NCI-H510A (cell line): ENCODE results near the gene ITGA2.
"Not testable (repeated sequence)": the region's sequence is repeated elsewhere in the genome, so short reads cannot be mapped to it uniquely, and the experiment has no call there.

Experiments
- DNase-seq: peaks from one replicate; lab custom pipeline; 2025; lab: John Stamatoyannopoulos, UW

The ITGA2 gene

GRCh38 chr5:52989025-52989780 is at the start of gene ITGA2:
Gene ITGA2 (plus strand): TSS chr5:52989352. CDS start chr5:52989469, 117 bp downstream.
- DNase-seq: peak; percentile 25

GRCh38 chr5:52943285-52943684 is 45.9 kb upstream of the ITGA2 start:
- DNase-seq: no peak

DNA sequence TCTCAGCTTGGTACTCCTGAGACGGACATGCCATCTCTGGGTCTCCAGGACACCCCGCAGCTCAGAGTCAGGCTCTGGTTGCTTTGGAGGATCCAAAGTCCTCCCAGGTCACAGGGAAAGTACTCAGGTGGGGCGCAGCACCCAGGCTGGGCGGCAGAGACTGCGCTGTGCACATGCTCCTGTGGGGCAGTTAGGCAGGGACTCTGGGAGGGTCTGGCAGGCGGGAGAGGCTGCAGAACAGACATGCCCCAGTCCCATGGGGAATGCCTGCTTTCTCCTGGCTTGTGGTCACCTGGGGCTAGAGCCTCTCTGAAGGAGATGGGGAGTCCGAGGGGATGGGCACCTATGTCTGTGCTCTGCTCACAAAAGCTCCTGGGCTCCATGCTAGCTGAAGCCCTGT is 45.3 kb upstream of the ITGA2 start:
- DNase-seq: no peak

DNA sequence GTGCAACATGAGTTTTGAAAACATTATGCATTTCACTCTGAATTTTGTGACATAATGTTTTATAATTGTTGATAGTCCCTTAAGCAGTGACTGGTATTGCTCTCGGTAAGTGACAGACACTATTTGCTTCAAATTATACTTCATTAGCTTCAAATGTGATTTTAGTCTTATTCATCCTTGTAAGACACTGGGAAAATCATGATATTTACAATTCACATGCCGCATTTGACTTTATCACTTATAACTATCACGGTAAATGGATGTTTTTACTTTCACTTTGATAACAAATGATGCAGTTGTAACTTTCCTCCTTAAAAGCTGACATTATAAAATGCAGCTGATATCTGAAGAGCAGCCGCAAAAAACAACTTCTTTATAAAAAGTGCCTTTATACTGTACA is 44.1 kb upstream of the ITGA2 start:
- DNase-seq: no peak

DNA sequence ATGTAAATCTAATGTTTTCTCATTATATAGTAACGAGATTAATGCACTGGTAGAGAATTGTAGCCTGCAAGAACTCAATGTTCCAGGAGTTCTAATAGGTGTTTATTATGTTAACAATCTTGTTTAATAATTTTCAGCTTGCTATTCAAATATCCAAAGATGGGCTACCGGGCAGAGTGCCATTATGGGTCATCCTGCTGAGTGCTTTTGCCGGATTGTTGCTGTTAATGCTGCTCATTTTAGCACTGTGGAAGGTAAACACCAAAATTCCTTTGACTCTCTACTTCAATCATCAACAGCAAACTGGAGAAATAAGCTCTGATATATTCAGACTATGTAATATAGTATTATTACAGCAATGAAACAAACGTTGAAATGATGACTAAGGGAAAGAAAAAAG is 41.9 kb upstream of the ITGA2 start:
- no peak for DNase-seq

DNA sequence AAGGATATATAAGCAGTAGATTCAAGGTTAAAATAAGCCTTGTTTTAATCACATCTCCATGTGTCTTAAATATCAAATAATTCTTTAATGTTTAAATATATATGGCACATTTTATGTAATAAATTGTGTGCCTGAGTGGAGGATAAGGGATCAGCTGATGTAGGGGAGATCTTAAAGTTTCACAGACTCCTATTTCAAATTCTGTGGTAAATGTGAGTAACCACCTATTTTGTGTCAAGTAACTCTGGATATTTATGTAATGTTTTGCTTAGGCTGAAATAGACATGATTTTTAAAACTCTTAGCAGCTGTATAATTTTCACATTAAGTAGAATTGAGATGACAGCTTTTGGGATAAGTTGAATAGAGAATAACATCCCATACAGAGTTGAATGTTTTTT is 41.3 kb upstream of the ITGA2 start:
- no peak for DNase-seq

- DNase-seq: peak; percentile 9
These were observed 40.6 kb upstream of the ITGA2 start for GRCh38 chr5:52948418-52949076.

DNA sequence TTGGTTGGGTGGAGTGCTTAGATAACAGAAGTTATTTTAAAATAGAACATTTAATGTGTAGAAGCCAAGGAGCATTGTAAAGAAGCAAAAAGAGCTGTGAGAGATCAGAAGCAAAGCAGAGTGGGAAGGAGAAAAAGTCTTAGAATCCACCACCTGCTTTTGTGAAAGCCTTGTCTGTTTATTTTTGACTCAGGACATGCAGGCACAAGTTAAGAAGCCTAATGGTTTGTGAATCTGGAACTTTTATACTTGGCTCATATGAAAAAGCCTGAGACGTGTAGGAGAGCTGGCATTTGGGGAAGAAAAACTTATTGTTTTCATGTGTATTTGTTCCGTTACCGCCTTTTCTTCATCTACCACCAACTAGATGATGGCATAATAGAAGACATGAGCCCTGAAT is 38.5 kb upstream of the ITGA2 start:
- no peak for DNase-seq

DNA sequence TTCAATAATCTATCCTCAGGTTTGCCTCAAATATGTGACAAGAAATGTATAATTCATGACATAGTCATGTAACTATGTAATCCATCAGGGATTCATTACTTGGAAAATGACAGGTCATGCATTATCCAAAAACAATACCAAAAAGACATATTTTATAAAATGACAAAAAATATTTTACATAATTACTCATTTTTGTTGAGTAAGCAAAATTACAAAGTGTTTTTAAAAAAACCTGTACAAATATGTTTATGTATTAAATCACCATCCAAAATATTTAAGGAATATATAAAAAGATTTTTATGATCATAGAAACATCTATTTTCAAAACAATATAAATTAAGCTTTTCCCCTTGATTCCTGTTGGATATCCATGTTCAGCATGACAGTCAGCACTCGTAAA is 36.7 kb upstream of the ITGA2 start:
- no peak for DNase-seq

DNA sequence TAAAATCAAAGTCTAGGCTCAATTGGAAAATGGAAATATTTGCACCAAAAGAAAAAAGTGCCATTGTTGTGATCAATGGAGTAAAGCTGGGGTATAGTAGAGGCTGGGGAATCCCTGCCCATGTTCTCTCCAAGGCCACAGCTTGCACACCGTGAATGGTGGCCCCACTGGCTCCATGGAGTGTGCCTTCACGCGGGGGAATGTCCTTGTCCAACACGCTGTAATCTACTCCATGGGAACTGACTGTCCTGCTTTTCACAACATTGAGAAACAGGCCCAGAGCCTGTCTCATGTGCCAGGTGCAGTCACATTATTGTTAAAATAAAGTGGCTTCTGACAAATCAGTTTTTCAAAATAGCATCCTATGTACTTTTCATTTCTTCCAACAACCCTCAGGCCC is 33.1 kb upstream of the ITGA2 start:
- no peak for DNase-seq

- DNase-seq: no peak
These were observed 32.0 kb upstream of the ITGA2 start for GRCh38 chr5:52956915-52957747.

GRCh38 chr5:52961274-52961681 is 27.9 kb upstream of the ITGA2 start:
- DNase-seq: no peak

- no peak for DNase-seq
These were observed 25.5 kb upstream of the ITGA2 start for GRCh38 chr5:52963636-52964035.

GRCh38 chr5:52964138-52964537 is 25.0 kb upstream of the ITGA2 start:
- no peak for DNase-seq

GRCh38 chr5:52976157-52976556 is 13.0 kb upstream of the ITGA2 start:
- not testable (repeated sequence) for DNase-seq

- no peak for DNase-seq
These were observed 11.8 kb upstream of the ITGA2 start for GRCh38 chr5:52977264-52977897.

GRCh38 chr5:52981507-52981906 is 7.6 kb upstream of the ITGA2 start:
- DNase-seq: no peak

- DNase-seq: no peak
These were observed 5.2 kb upstream of the ITGA2 start for GRCh38 chr5:52983731-52984636.

DNA sequence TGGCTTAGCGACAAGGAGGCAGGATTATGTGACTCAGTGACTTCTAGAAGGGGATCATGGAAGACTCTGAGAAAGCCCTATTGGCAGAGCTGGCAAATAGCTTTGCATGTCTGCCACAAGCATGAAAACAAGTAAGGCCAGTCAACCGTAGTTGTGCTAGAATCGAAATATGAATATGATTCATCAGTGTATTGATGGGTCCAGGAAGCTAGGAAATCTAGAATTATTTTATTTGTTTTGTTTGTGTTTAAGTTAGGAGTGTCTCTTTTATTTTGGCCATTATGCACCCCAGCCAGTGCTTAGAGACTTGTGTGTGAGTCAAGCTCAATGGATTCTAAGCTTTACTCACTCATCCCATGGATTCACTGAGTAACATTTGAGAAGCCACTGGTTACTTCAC is 3.8 kb upstream of the ITGA2 start:
- DNase-seq: no peak

DNA sequence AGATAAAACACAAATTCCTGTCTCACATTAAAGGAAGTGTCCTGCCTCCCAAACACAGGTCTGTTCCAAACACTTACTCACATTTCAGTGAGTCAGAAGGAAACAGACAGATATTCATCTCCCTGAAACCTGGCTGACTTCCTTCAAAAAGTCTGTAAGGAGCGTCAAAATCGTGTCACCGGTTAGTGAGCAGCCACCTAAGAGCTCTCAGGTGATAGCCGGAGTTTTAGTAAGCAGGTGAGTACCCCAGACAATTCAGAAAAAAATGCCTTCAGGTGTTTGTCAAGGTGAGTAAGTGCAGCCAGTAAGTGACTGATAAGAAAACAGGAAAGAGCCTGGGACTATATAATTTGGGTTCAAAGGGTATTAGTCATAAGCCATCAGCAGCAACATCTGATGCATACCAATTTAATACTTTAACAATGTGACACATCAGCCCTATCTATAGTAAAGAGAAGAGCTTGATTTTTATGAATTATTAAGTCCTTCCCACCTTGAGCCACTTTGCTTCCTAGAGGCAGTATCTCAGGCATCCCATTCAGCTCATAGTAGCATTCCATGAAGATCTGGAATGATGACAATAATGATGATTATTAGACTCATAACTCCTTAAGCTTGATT is 1.3 kb upstream of the ITGA2 start:
- DNase-seq: no peak
